Activated CD8-positive, alpha-beta T cell treated with anti-CD3 and anti-CD28 coated beads, Interleukin-2, amount 10 ng/mL, durations not matched to agents 7 days and 5 days (primary cell): ENCODE measurements around the gene SOX8. TPM values are rescaled to one million over a fixed set of nuclear protein-coding genes. Genes with fewer than 3 reads are reported as not detected.

Experiments used
- ATAC-seq: fragments of 150-1000 bp; cut with Tn5 transposase; one replicate; pipeline ENCODE4 v1.10.0; 2021; ENCODE audit warnings: moderate library complexity
- CTCF ChIA-PET: fragments of 350-600 bp; sonication (Branson Sonifier 250); formaldehyde crosslinking; loops from one replicate; lab custom pipeline; 2021; ENCODE audit warnings: antibody characterized with exemption; lab: Charles Lee
- POLR2A ChIA-PET: fragments of 350-600 bp; sonication (Branson Sonifier 250); formaldehyde crosslinking; loops from one replicate; lab custom pipeline; 2021; ENCODE audit warnings: antibody characterized with exemption; lab: Charles Lee
- DNase-seq: peaks from one replicate; pipeline ENCODE4 v3.0.0-alpha.2; 2020
- H3K27ac Mint-ChIP-seq: one replicate; pipeline ENCODE4 v1.8.0; 2021; ENCODE audit warnings: mild to moderate bottlenecking, mixed read lengths
- H3K27me3 Mint-ChIP-seq: one replicate; pipeline ENCODE4 v1.8.0; 2021; ENCODE audit warnings: low read depth, mixed read lengths
- H3K36me3 Mint-ChIP-seq: one replicate; pipeline ENCODE4 v1.8.0; 2021; ENCODE audit warnings: low read depth, mixed read lengths
- H3K4me1 Mint-ChIP-seq: one replicate; pipeline ENCODE4 v1.8.0; 2021; ENCODE audit warnings: low read depth, mixed read lengths
- H3K4me3 Mint-ChIP-seq: one replicate; pipeline ENCODE4 v1.8.0; 2021; ENCODE audit warnings: mild to moderate bottlenecking, mixed read lengths
- H3K9me3 Mint-ChIP-seq: one replicate; pipeline ENCODE4 v1.8.0; 2022; ENCODE audit warnings: mixed read lengths; ENCODE audit not compliant: insufficient read depth
- total RNA-seq, 2 experiments: library from RNA; stranded (reverse); gene quantifications; one replicate each; pipeline ENCODE4 v1.2.3, GENCODE V29; 2021

Gene SOX8
- total RNA-seq, 2 experiments from 2014 or later: not detected

- POLR2A ChIA-PET: no interaction called here
- H3K27me3 Mint-ChIP-seq: no peaks in the 10 kb centered on the region
- no peaks in the 10 kb centered on the region for H3K36me3 Mint-ChIP-seq
- no peak for DNase-seq
- H3K9me3 Mint-ChIP-seq: no peaks in the 10 kb centered on the region
- no peak overlapping the region for H3K27ac Mint-ChIP-seq
- H3K4me1 Mint-ChIP-seq: peaks cover 11% of the 10 kb centered on the region
- H3K4me3 Mint-ChIP-seq: no peak overlapping the region
- ATAC-seq: no peak
- CTCF ChIA-PET: no interaction called here
Observed at GRCh38 chr16:959232-960040, 22.1 kb upstream of the SOX8 start.

DNA sequence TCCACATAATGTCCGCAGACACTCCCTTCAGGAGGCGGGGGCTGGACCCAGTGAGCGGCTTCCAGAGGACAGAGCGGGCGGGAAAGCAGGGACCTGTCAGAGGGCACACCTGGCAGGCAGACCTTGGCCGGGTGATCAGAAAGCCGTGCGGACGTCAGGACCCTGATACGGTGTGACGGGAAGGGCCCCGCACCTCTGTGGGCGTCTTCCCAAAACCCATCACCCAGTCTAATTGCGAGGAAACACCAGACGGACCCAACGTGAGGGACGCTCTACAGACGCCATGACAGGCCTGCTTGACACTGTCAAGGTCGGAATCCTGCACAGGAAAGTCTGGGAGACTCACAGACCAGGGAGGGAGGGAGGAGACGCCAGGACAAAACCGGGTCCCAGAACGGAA is 19.2 kb upstream of the SOX8 start:
- Mint-ChIP-seq H3K27ac (no peak overlapping the region), H3K27me3 (no peaks in the 10 kb centered on the region), H3K36me3 (peaks cover 12% of the 10 kb centered on the region), H3K4me3 (no peak overlapping the region), H3K9me3 (no peaks in the 10 kb centered on the region), H3K4me1 (peaks cover 20% of the 10 kb centered on the region)
- CTCF ChIA-PET: no interaction called here
- ATAC-seq: no peak
- no peak for DNase-seq
- POLR2A ChIA-PET: no interaction called here

DNA sequence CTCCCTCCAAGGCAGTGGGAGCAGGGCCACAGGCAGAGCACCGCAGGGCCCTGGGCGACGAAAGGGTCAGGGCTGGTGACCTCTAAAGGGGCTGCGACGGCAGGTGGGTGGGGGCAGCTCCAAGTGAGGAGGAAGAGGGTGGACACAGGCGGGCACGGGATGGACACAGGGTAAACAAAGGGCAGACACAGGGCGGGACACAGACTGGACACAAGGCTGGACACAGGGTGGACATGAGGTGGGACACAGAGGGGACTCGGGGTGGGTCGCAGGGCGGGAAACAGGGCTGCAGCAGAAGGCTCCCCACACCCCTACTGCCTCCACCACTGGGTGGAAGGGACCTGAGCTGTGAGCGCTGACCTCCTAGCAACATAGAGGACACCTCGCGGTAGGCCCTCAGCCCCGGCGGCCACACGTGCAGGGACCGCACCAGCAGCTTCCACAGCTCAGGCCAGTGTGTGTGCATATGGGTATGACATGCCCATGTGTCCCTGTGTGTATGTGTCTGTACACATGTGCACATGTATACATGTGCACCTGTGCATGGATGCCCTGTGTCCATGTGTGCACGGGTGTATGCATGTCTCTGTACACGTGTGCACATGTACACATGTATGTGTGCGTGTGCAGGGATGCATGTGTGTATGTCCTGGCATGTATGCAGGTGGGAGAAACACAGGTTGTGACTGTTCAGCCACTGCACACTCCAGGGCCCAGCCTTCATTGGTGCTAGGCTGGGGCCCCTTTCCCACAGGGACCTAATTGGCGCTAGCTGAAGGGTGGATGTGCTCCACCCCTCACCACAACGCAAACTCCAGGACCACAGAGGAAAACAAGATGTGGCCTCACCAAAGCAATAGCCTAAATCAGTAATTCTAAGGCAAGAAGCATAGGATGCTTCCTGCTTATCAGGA is 18.4 kb upstream of the SOX8 start:
- Mint-ChIP-seq H3K9me3 (no peaks in the 10 kb centered on the region), H3K4me3 (peak overlapping the region; percentile 23), H3K4me1 (peaks cover 20% of the 10 kb centered on the region), H3K36me3 (peaks cover 12% of the 10 kb centered on the region), H3K27me3 (no peaks in the 10 kb centered on the region), H3K27ac (peak overlapping the region; percentile 74)
- ChIA-PET POLR2A (no interaction called here), CTCF (interaction anchor here (0.6 to 1.3 kb wide), 2 partner anchors 15 to 46 kb away, joined by 3 read pairs; no protein-coding TSS in a partner anchor)
- DNase-seq (no peak), ATAC-seq (no peak)

- H3K9me3 Mint-ChIP-seq: no peaks in the 10 kb centered on the region
- ChIA-PET CTCF (interaction anchor here (0.6 to 1.3 kb wide), 2 partner anchors 15 to 47 kb away, joined by 3 read pairs; no protein-coding TSS in a partner anchor), POLR2A (interaction anchor here (0.6 to 0.8 kb wide), 2 partner anchors 99 to 231 kb away, joined by 3 read pairs; no protein-coding TSS in a partner anchor)
- DNase-seq (no peak), ATAC-seq (no peak)
- peak overlapping the region; percentile 74 for H3K27ac Mint-ChIP-seq
- H3K36me3 Mint-ChIP-seq: peaks cover 17% of the 10 kb centered on the region
- H3K4me1 Mint-ChIP-seq: peaks cover 23% of the 10 kb centered on the region
- H3K27me3 Mint-ChIP-seq: no peaks in the 10 kb centered on the region
- peak overlapping the region; percentile 23 for H3K4me3 Mint-ChIP-seq
Observed at GRCh38 chr16:963913-964312, 17.7 kb upstream of the SOX8 start.

GRCh38 chr16:964356-965035 is 17.1 kb upstream of the SOX8 start:
- Mint-ChIP-seq H3K36me3 (peaks cover 17% of the 10 kb centered on the region), H3K27ac (peak overlapping the region; percentile 74), H3K4me3 (peak overlapping the region; percentile 40), H3K4me1 (peaks cover 26% of the 10 kb centered on the region), H3K9me3 (no peaks in the 10 kb centered on the region), H3K27me3 (no peaks in the 10 kb centered on the region)
- ChIA-PET POLR2A (interaction anchor here (0.6 to 0.8 kb wide), 2 partner anchors 99 to 232 kb away, joined by 3 read pairs; no protein-coding TSS in a partner anchor), CTCF (interaction anchor here (1.3 kb wide), 1 partner anchor 48 kb away, joined by 3 read pairs; no protein-coding TSS in a partner anchor)
- ATAC-seq: peak; percentile 49
- DNase-seq: no peak

- peak overlapping the region; percentile 74 for H3K27ac Mint-ChIP-seq
- peaks cover 17% of the 10 kb centered on the region for H3K36me3 Mint-ChIP-seq
- H3K4me1 Mint-ChIP-seq: peaks cover 31% of the 10 kb centered on the region
- no peaks in the 10 kb centered on the region for H3K27me3 Mint-ChIP-seq
- ATAC-seq (no peak), DNase-seq (no peak)
- POLR2A ChIA-PET: interaction anchor here (0.8 kb wide), 1 partner anchor 232 kb away, joined by 3 read pairs; no protein-coding TSS in a partner anchor
- CTCF ChIA-PET: no interaction called here
- H3K4me3 Mint-ChIP-seq: no peak overlapping the region
- no peaks in the 10 kb centered on the region for H3K9me3 Mint-ChIP-seq
Observed at GRCh38 chr16:965036-965395, 16.6 kb upstream of the SOX8 start.

DNA sequence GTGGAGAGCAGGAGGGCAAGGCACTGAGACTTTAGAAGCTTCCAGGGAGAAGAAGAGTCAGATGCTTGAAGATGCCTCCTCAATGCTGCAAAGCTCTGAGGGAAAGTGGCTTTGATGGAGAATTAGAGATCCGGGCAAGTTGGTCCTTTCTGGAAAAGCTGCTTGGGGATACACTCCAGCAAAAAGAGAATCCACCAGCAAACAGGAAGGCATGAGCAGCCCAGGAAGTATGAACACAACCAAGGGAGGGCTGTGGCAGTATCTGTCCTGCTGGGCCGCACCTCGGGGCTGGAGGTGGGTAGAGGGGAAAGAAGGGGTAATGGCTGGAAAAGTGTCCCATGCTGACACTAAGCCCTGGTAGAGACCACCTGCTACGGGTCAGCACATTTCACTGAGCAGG is 16.1 kb upstream of the SOX8 start:
- no peaks in the 10 kb centered on the region for H3K9me3 Mint-ChIP-seq
- ATAC-seq (no peak), DNase-seq (no peak)
- peaks cover 31% of the 10 kb centered on the region for H3K4me1 Mint-ChIP-seq
- H3K36me3 Mint-ChIP-seq: peaks cover 17% of the 10 kb centered on the region
- no peak overlapping the region for H3K4me3 Mint-ChIP-seq
- CTCF ChIA-PET: no interaction called here
- H3K27me3 Mint-ChIP-seq: no peaks in the 10 kb centered on the region
- peak overlapping the region; percentile 0 for H3K27ac Mint-ChIP-seq
- POLR2A ChIA-PET: no interaction called here

DNA sequence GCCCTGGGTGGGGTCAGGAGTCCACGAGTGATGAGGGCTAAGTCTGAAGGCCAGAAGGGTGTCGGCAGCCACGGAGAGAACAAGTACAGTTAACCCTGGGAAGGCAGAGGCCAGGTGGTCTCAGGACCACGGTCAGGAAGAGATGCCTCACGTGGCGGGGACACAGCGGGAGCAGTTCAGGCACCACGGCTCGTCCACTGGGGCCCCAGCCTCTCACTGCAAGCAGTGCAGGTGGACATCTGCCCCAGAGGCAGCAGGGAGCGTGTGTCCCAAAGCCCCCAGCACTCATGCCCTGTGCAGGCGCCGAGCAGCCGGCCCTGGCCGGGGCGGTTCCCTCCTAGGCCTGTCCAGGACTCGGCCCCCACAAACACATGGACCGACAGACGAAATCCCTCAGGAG is 15.5 kb upstream of the SOX8 start:
- Mint-ChIP-seq H3K27me3 (no peaks in the 10 kb centered on the region), H3K4me3 (no peak overlapping the region), H3K27ac (no peak overlapping the region), H3K4me1 (peaks cover 31% of the 10 kb centered on the region), H3K9me3 (no peaks in the 10 kb centered on the region), H3K36me3 (peaks cover 17% of the 10 kb centered on the region)
- no peak for DNase-seq
- no peak for ATAC-seq
- ChIA-PET POLR2A (no interaction called here), CTCF (no interaction called here)

GRCh38 chr16:966505-966904 is 15.1 kb upstream of the SOX8 start:
- DNase-seq: no peak

GRCh38 chr16:967077-967541 is 14.5 kb upstream of the SOX8 start:
- Mint-ChIP-seq H3K36me3 (peaks cover 17% of the 10 kb centered on the region), H3K4me3 (no peak overlapping the region), H3K27me3 (peaks cover 3% of the 10 kb centered on the region), H3K9me3 (no peaks in the 10 kb centered on the region), H3K27ac (no peak overlapping the region), H3K4me1 (peaks cover 34% of the 10 kb centered on the region)
- ChIA-PET POLR2A (no interaction called here), CTCF (no interaction called here)
- DNase-seq (no peak), ATAC-seq (no peak)

More at GRCh38 chr16:966505-966904, 15.1 kb upstream of the SOX8 start:
- ATAC-seq: no peak
- H3K4me3 Mint-ChIP-seq: no peak overlapping the region
- peaks cover 17% of the 10 kb centered on the region for H3K36me3 Mint-ChIP-seq
- no peaks in the 10 kb centered on the region for H3K9me3 Mint-ChIP-seq
- peaks cover 1% of the 10 kb centered on the region for H3K27me3 Mint-ChIP-seq
- H3K4me1 Mint-ChIP-seq: peaks cover 32% of the 10 kb centered on the region
- H3K27ac Mint-ChIP-seq: no peak overlapping the region
- POLR2A ChIA-PET: no interaction called here
- CTCF ChIA-PET: no interaction called here

GRCh38 chr16:967546-968295 is 13.8 kb upstream of the SOX8 start:
- POLR2A ChIA-PET: no interaction called here
- H3K27me3 Mint-ChIP-seq: peaks cover 3% of the 10 kb centered on the region
- ATAC-seq (no peak), DNase-seq (no peak)
- no peaks in the 10 kb centered on the region for H3K9me3 Mint-ChIP-seq
- no peak overlapping the region for H3K27ac Mint-ChIP-seq
- CTCF ChIA-PET: no interaction called here
- H3K36me3 Mint-ChIP-seq: peaks cover 17% of the 10 kb centered on the region
- peaks cover 34% of the 10 kb centered on the region for H3K4me1 Mint-ChIP-seq
- no peak overlapping the region for H3K4me3 Mint-ChIP-seq
